HG03095 (cell line): ENCODE measurements around the gene XAGE3.
"Not testable (repeated sequence)": the region's sequence is repeated elsewhere in the genome, so short reads cannot be mapped to it uniquely, and the experiment has no call there.

Source experiments
- ATAC-seq: cut with Tn5 transposase; IDR thresholded peaks from one replicate; pipeline ENCODE4 v1.9.1; 2021; ENCODE audit warnings: moderate library complexity; ENCODE audit not compliant: unreplicated experiment

XAGE3 gene, protein sequence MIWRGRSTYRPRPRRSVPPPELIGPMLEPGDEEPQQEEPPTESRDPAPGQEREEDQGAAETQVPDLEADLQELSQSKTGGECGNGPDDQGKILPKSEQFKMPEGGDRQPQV

GRCh38 chrX:52867610-52868348 lies at the start of gene XAGE3:
XAGE3 (minus strand) TSS chrX:52868083; CDS start chrX:52867133, 950 bp downstream.
- ATAC-seq, result no peak

- ATAC-seq, result not testable (repeated sequence)
These were observed 46.8 kb upstream of the XAGE3 start for GRCh38 chrX:52914704-52915103.

GRCh38 chrX:52913681-52914080 lies 45.8 kb upstream of the XAGE3 start:
- ATAC-seq, result not testable (repeated sequence)

GRCh38 chrX:52909313-52909969 lies 41.6 kb upstream of the XAGE3 start:
- not testable (repeated sequence) for ATAC-seq

DNA sequence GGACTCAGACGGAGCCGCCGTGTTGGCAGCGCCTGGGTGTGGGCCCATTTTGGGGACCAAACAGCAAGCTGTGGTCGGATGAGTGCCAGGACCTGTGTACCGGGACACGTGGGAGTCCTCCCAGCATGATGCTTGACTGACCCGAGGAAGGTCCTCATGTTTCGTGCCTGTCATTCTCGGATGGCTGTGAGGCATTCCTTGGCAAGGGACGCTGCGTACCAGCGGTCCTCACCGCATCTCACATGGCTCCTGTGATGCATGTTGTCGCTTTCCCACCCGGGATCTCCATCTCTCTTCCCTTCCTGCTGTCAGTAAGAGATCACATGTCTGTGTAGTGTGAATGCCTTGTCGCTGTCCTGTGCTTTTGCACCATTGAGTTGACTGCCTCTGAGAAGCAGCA lies 40.0 kb upstream of the XAGE3 start:
- not testable (repeated sequence) for ATAC-seq

GRCh38 chrX:52907137-52907536 lies 39.3 kb upstream of the XAGE3 start:
- ATAC-seq, result not testable (repeated sequence)

GRCh38 chrX:52906072-52906471 lies 38.2 kb upstream of the XAGE3 start:
- ATAC-seq, result not testable (repeated sequence)

- ATAC-seq, result not testable (repeated sequence)
These were observed 37.6 kb upstream of the XAGE3 start for GRCh38 chrX:52905531-52905930.

DNA sequence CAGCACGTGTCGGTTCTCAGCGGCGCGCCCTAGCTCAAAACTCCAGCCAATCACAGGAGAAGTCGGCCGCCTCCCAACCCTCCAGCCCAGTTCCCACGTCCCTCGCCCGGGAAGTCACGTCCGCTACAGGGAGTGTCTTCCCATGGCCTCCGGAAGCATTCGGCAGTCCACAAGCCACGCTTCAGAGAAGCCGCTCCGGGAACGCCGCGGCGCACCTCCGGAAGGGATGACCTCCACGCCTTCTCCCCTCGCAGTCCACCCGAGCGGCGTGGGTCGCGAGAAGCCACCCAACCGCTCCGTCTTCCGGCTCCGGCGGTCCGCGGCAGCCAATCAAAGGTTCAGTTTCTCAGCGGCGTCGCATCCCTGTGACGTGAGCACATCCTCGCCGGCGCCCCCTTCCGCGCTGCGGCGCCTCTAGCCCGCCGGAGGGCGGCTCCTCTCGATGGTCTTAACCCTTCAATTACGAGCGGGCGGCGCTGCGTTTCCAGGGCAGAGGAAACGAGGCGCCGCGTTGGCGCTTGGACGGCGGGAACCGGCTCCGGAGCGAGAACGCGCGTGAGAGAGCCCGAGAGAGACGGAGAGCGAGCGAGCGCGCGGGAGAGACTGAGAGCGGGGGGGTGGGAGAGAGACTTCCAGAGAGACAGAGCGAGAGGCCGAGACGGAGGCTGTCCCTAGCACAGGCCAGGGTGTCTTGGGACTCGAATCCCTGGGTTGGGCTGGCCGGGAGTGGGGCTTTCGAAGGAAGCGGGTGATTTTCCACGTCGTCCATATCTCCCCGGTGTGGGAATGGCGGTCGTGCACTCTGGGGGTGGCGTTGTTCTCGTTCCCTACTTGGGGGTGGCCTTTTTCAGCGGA lies 29.2 kb upstream of the XAGE3 start, which contains the start of gene FAM156B:
TSS of gene FAM156B (plus strand) at position 476 of the 855 bp plus-strand sequence. CDS start 9,896 bp downstream, outside the sequence.
- ATAC-seq, result peak; percentile 84

- peak; percentile 24 for ATAC-seq
These were observed 28.6 kb upstream of the XAGE3 start for GRCh38 chrX:52896438-52896837.

GRCh38 chrX:52888090-52888489 lies 20.2 kb upstream of the XAGE3 start:
- ATAC-seq, result not testable (repeated sequence)

GRCh38 chrX:52887459-52887858 lies 19.6 kb upstream of the XAGE3 start:
- not testable (repeated sequence) for ATAC-seq

DNA sequence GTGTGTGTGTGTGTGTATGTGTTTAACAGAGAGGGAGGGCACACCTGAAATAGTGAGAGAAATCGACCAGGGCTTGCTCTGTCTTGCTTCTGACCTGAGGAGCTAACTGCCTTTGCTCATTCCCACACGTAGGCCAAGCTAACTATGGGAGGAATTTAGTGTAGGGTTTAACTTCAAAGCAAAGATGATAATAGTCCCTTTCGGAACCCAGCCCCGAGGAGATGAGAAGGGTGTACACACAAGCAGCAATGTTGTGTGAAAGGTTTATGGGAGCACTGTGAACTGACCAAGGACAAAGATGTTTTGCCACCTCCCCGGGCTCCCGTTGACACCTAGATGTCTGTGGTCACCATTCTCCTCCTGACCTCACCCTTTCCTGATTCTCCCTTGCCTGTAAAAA lies 8.5 kb upstream of the XAGE3 start:
- ATAC-seq, result not testable (repeated sequence)

GRCh38 chrX:52875436-52875835 lies 7.6 kb upstream of the XAGE3 start:
- not testable (repeated sequence) for ATAC-seq

GRCh38 chrX:52874661-52875060 lies 6.8 kb upstream of the XAGE3 start:
- ATAC-seq, result no peak

- not testable (repeated sequence) for ATAC-seq
These were observed 5.9 kb upstream of the XAGE3 start for GRCh38 chrX:52873825-52874224.

GRCh38 chrX:52870046-52870445 lies 2.2 kb upstream of the XAGE3 start:
- ATAC-seq, result no peak

DNA sequence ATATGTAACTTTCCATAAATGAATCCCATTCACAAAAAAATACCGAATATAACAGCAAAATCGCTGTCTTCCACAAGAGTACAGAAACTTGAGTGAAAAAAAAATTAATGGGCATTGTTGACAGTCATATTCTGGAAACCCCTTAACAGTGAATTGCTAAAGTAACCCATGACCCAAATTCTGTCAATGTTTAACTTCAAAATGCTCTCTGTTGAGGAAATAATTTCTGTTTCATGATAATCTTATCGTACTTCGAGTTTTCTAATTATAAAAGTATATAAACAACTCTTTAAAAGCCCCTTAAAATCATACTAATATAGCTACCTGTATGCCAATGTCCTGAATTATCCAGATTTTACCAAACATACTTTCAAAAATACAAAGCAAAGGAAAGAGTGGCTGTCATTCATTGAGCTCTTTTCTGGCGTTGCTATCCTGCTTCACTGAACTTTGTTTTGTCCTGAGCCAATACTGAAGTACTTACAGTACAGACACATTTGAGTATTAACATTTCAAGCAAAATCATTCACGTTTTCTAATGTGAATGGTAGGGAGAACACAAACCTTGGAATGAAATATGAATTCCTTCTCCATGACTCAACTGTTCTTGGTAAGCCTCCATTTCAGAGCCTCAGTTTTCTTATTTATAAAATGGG lies 2.4 kb downstream of the XAGE3 start:
- ATAC-seq, result no peak

GRCh38 chrX:52856991-52857525 lies 10.8 kb downstream of the XAGE3 start:
- not testable (repeated sequence) for ATAC-seq
